H9 (cell line): ENCODE measurements around the gene LRMDA. TPM values are rescaled to one million over a fixed set of nuclear protein-coding genes. Genes with fewer than 3 reads are reported as not detected.

Source experiments
- DNase-seq: peaks from one replicate; pipeline ENCODE4 v3.0.0-alpha.2; 2017
- H2AFZ ChIP-seq: one replicate; pipeline ENCODE4 v1.6.1; 2013; ENCODE audit warnings: mild to moderate bottlenecking, low read length, control low read depth, moderate library complexity
- H2AK5ac ChIP-seq: 2 replicates; pipeline ENCODE4 v1.6.1; 2013; ENCODE audit warnings: low read length, control low read depth, mixed read lengths; ENCODE audit not compliant: insufficient read length
- H2BK120ac ChIP-seq: one replicate; pipeline ENCODE4 v1.6.1; 2013; ENCODE audit warnings: low read depth, mild to moderate bottlenecking, low read length, control low read depth, inconsistent platforms; ENCODE audit not compliant: poor library complexity, severe bottlenecking
- H2BK12ac ChIP-seq: 2 replicates; pipeline ENCODE4 v1.6.1; 2013; ENCODE audit warnings: low read length, control low read depth, mixed read lengths, low read depth; ENCODE audit not compliant: insufficient read length
- H2BK15ac ChIP-seq: 2 replicates; pipeline ENCODE4 v1.6.1; 2013; ENCODE audit warnings: low read depth, low read length, control low read depth
- H2BK20ac ChIP-seq: one replicate; pipeline ENCODE4 v1.6.1; 2013; ENCODE audit warnings: low read depth, mild to moderate bottlenecking, low read length, control low read depth, inconsistent platforms; ENCODE audit not compliant: poor library complexity, severe bottlenecking
- H2BK5ac ChIP-seq: 2 replicates; pipeline ENCODE4 v1.6.1; 2013; ENCODE audit warnings: low read length, control low read depth, mixed read lengths; ENCODE audit not compliant: insufficient read length
- H3K14ac ChIP-seq: 2 replicates; pipeline ENCODE4 v1.6.1; 2013; ENCODE audit warnings: low read length, control low read depth; ENCODE audit not compliant: insufficient read depth
- H3K18ac ChIP-seq: 2 replicates; pipeline ENCODE4 v1.6.1; 2013; ENCODE audit warnings: low read depth, mild to moderate bottlenecking, mixed read lengths, low read length, control low read depth; ENCODE audit not compliant: insufficient read length
- H3K23ac ChIP-seq: 2 replicates; pipeline ENCODE4 v1.6.1; 2013; ENCODE audit warnings: low read length, control low read depth, mixed read lengths, low read depth; ENCODE audit not compliant: insufficient read length
- H3K23me2 ChIP-seq: 2 replicates; pipeline ENCODE4 v1.6.1; 2013; ENCODE audit warnings: low read depth, mild to moderate bottlenecking, mixed read lengths, low read length, control low read depth; ENCODE audit not compliant: insufficient read length, poor library complexity, severe bottlenecking
- H3K27ac ChIP-seq: 2 replicates; pipeline ENCODE4 v1.5.1; 2013; ENCODE audit warnings: low read length, control low read depth, mixed read lengths, low read depth; ENCODE audit not compliant: insufficient read length
- H3K27me3 ChIP-seq: 2 replicates; pipeline ENCODE4 v1.6.1; 2013; ENCODE audit warnings: low read length, control low read depth, inconsistent platforms; ENCODE audit not compliant: insufficient read depth
- H3K4ac ChIP-seq: 2 replicates; pipeline ENCODE4 v1.6.1; 2013; ENCODE audit warnings: low read depth, mild to moderate bottlenecking, control low read depth, inconsistent platforms, low read length, moderate library complexity
- H3K4me1 ChIP-seq: 2 replicates; pipeline ENCODE4 v1.6.1; 2013; ENCODE audit warnings: low read length, control low read depth, inconsistent platforms; ENCODE audit not compliant: insufficient read depth
- H3K4me2 ChIP-seq: 2 replicates; pipeline ENCODE4 v1.6.1; 2013; ENCODE audit warnings: low read length, control low read depth, mixed read lengths; ENCODE audit not compliant: insufficient read length, insufficient read depth
- H3K56ac ChIP-seq: 2 replicates; pipeline ENCODE4 v1.6.1; 2013; ENCODE audit warnings: low read depth, mild to moderate bottlenecking, mixed read lengths, low read length, control low read depth; ENCODE audit not compliant: insufficient read length
- H3K79me1 ChIP-seq: 2 replicates; pipeline ENCODE4 v1.6.1; 2013; ENCODE audit warnings: low read depth, mild to moderate bottlenecking, moderate library complexity, low read length, control low read depth, inconsistent platforms; ENCODE audit not compliant: insufficient read depth, poor library complexity, severe bottlenecking
- H3K79me2 ChIP-seq: 2 replicates; pipeline ENCODE4 v1.6.1; 2013; ENCODE audit warnings: low read length, control low read depth, inconsistent platforms; ENCODE audit not compliant: insufficient read depth
- H3K9ac ChIP-seq: 2 replicates; pipeline ENCODE4 v1.6.1; 2013; ENCODE audit warnings: low read length, control low read depth, mixed read lengths; ENCODE audit not compliant: insufficient read length; ENCODE audit errors: extremely low read depth
- H3K9me3 ChIP-seq: one replicate; pipeline ENCODE4 v1.6.1; 2013; ENCODE audit warnings: low read depth, low read length, inconsistent platforms; ENCODE audit not compliant: control insufficient read depth
- H3T11ph ChIP-seq: one replicate; pipeline ENCODE4 v1.6.1; 2013; ENCODE audit warnings: mild to moderate bottlenecking, low read length, control low read depth, inconsistent platforms
- H4K20me1 ChIP-seq: one replicate; pipeline ENCODE4 v1.6.1; 2013; ENCODE audit not compliant: control insufficient read depth, insufficient read length, insufficient read depth
- H4K5ac ChIP-seq: 2 replicates; pipeline ENCODE4 v1.6.1; 2013; ENCODE audit warnings: low read depth, mild to moderate bottlenecking, mixed read lengths, low read length, control low read depth; ENCODE audit not compliant: insufficient read length
- H4K8ac ChIP-seq: replicated peaks from 2 replicates; pipeline ENCODE4 v1.6.1; 2013; ENCODE audit warnings: low read length, control low read depth, mixed read lengths, low read depth; ENCODE audit not compliant: insufficient read length
- H4K91ac ChIP-seq: 2 replicates; pipeline ENCODE4 v1.6.1; 2013; ENCODE audit warnings: low read depth, mild to moderate bottlenecking, moderate library complexity, mixed read lengths, low read length, control low read depth; ENCODE audit not compliant: insufficient read length
- H3K27ac Mint-ChIP-seq, 3 experiments: 2 replicates in 2 of 3; 3 replicates in 1 of 3; pipeline ENCODE4 v1.8.0; 2020 to 2021; ENCODE audit warnings: mixed read lengths in 3 of 3, mild to moderate bottlenecking in 1 of 3, moderate library complexity in 1 of 3
- H3K27me3 Mint-ChIP-seq: 2 replicates; pipeline ENCODE4 v1.8.0; 2021; ENCODE audit warnings: low read depth, mild to moderate bottlenecking, moderate library complexity, mixed read lengths
- H3K36me3 Mint-ChIP-seq, 3 experiments: 2 replicates in 2 of 3; 3 replicates in 1 of 3; pipeline ENCODE4 v1.8.0; 2020 to 2021; ENCODE audit warnings: low read depth in 3 of 3, mixed read lengths in 3 of 3; ENCODE audit not compliant: insufficient read depth in 1 of 3
- H3K4me1 Mint-ChIP-seq, 2 experiments: 2 replicates each; pipeline ENCODE4 v1.8.0; 2020; ENCODE audit warnings: mixed read lengths in 2 of 2
- H3K4me3 Mint-ChIP-seq, 2 experiments: 2 replicates in 1 of 2; 3 replicates in 1 of 2; pipeline ENCODE4 v1.8.0; 2020 to 2021; ENCODE audit warnings: mild to moderate bottlenecking in 2 of 2, mixed read lengths in 2 of 2, moderate library complexity in 1 of 2
- H3K9me3 Mint-ChIP-seq, 2 experiments: 2 replicates in 1 of 2; 3 replicates in 1 of 2; pipeline ENCODE4 v1.8.0; 2020; ENCODE audit warnings: mild to moderate bottlenecking in 2 of 2, mixed read lengths in 2 of 2, moderate library complexity in 1 of 2
- WGBS: extraction: QIAGEN DNeasy Blood & Tissue Kit; methylation state at CpG from one replicate; pipeline ENCODE4 v1.1.7; 2013; ENCODE audit warnings: missing lambda C conversion rate, low lambda C conversion rate, mixed read lengths; ENCODE audit not compliant: insufficient read length; ENCODE audit errors: extremely low coverage; 5-methylcytosine and 5-hydroxymethylcytosine counted together
- total RNA-seq: library from RNA; stranded (reverse); gene quantifications from 2 replicates; pipeline ENCODE4 v1.2.1, GENCODE V29; 2021
- TF ChIP-seq, protein P1 (sequence below): fragments of 200-600 bp; sonication (generic); conservative IDR thresholded peaks from 3 replicates; pipeline ENCODE4 v1.8.0; 2021; ENCODE audit warnings: antibody characterized with exemption, mild to moderate bottlenecking

The LRMDA gene
- total RNA-seq, 1 experiment from 2014 or later, result 1.8 TPM

DNA sequence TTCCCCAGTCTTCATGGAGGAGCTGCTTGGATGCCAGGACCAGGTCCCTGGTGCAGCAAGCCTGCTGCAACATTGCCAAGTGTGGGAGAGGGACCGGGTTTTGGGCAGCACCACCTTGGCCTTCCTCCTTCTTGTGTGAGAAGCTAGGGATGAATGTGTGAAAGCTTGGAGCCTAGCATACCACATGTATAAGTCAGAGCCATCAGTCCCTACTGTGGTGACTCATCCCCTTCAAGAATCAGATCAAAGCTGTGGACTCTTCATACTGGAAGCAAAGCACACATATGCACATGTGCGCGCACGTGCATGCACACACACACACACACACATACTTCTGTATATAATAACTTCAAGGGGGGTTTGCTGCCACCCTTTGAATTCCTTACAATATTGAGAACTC is 527.8 kb downstream of the LRMDA start:
- Histone ChIP-seq H3K23ac (no peak overlapping the region), H4K5ac (no peak overlapping the region), H4K91ac (no peak overlapping the region), H2BK12ac (no peak overlapping the region), H2BK15ac (no peak overlapping the region), H3K56ac (no peak overlapping the region), H3K9ac (no peak overlapping the region), H2AFZ (no peak overlapping the region), H4K8ac (no peak overlapping the region), H3K9me3 (no peaks in the 10 kb centered on the region), H3K27me3 (no peaks in the 10 kb centered on the region), H3K79me2 (no peaks in the 10 kb centered on the region), H3K27ac (no peak overlapping the region), H3K79me1 (no peaks in the 10 kb centered on the region), H3K4ac (no peak overlapping the region), H3T11ph (no peak overlapping the region), H4K20me1 (no peaks in the 10 kb centered on the region), H2BK5ac (no peak overlapping the region), H2BK120ac (no peak overlapping the region), H3K4me2 (no peak overlapping the region), H2BK20ac (no peak overlapping the region), H3K4me1 (no peaks in the 10 kb centered on the region), H3K14ac (no peak overlapping the region), H3K18ac (no peak overlapping the region), H2AK5ac (no peak overlapping the region), H3K23me2 (no peaks in the 10 kb centered on the region)
- Mint-ChIP-seq H3K4me1 (peaks cover 3% of the 10 kb centered on the region in 2 experiments; a peak in 2 of 4 replicates), H3K27ac (no peak overlapping the region), H3K4me3 (no peak overlapping the region), H3K36me3 (no peaks in the 10 kb centered on the region), H3K27me3 (no peaks in the 10 kb centered on the region), H3K9me3 (no peaks in the 10 kb centered on the region; a peak in 1 of 5 replicates)
- no peak for DNase-seq
- TF ChIP-seq, protein P1, sequence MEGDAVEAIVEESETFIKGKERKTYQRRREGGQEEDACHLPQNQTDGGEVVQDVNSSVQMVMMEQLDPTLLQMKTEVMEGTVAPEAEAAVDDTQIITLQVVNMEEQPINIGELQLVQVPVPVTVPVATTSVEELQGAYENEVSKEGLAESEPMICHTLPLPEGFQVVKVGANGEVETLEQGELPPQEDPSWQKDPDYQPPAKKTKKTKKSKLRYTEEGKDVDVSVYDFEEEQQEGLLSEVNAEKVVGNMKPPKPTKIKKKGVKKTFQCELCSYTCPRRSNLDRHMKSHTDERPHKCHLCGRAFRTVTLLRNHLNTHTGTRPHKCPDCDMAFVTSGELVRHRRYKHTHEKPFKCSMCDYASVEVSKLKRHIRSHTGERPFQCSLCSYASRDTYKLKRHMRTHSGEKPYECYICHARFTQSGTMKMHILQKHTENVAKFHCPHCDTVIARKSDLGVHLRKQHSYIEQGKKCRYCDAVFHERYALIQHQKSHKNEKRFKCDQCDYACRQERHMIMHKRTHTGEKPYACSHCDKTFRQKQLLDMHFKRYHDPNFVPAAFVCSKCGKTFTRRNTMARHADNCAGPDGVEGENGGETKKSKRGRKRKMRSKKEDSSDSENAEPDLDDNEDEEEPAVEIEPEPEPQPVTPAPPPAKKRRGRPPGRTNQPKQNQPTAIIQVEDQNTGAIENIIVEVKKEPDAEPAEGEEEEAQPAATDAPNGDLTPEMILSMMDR, result no peak
- WGBS, result no CpG with 5 or more reads among the region's 4 CpGs
